CD4-positive, CD25-positive, alpha-beta regulatory T cell (primary cell): ENCODE results near the gene GRAMD4. TPM values are rescaled to one million over a fixed set of nuclear protein-coding genes. Genes with fewer than 3 reads are reported as not detected.

Experiments used
- ATAC-seq, 2 donors: fragments of 150-1000 bp; cut with Tn5 transposase; one replicate each; pipeline ENCODE4 v1.10.0; 2021; ENCODE audit warnings: low read depth in 2 of 2, moderate number of reproducible peaks in 2 of 2, moderate library complexity in 1 of 2
- DNase-seq, 3 donors: peaks; one replicate each; pipeline versions ENCODE4 v3.0.0 to v3.0.0-alpha.2; 2012 to 2022; ENCODE audit warnings: mixed read lengths in 1 of 3
- H3K27ac ChIP-seq: one replicate; pipeline ENCODE4 v1.7.0; 2013; ENCODE audit warnings: mild to moderate bottlenecking, low read length; ENCODE audit not compliant: insufficient read depth, poor library complexity, severe bottlenecking
- H3K27me3 ChIP-seq: one replicate; pipeline ENCODE4 v1.7.0; 2013; ENCODE audit warnings: low read length; ENCODE audit not compliant: control insufficient read depth, insufficient read depth
- H3K36me3 ChIP-seq: one replicate; pipeline ENCODE4 v1.7.0; 2013; ENCODE audit warnings: mild to moderate bottlenecking, low read length, moderate library complexity; ENCODE audit not compliant: control insufficient read depth, insufficient read depth
- H3K4me1 ChIP-seq: 2 replicates; pipeline ENCODE4 v1.7.0; 2013; ENCODE audit warnings: mild to moderate bottlenecking, low read length; ENCODE audit not compliant: insufficient read depth, control insufficient read depth, poor library complexity, severe bottlenecking
- H3K4me3 ChIP-seq: one replicate; pipeline ENCODE4 v1.7.0; 2013; ENCODE audit warnings: low read depth, mild to moderate bottlenecking, low read length, moderate library complexity
- H3K9me3 ChIP-seq, 2 experiments: 1 replicate in 1 of 2; 2 replicates in 1 of 2; pipeline ENCODE4 v1.7.0; 2013; ENCODE audit warnings: low read length in 2 of 2, mild to moderate bottlenecking in 1 of 2, moderate library complexity in 1 of 2; ENCODE audit not compliant: control insufficient read depth in 2 of 2
- H3K27ac Mint-ChIP-seq, 3 donors: one replicate each; pipeline ENCODE4 v1.8.0; 2020 to 2022; ENCODE audit warnings: mild to moderate bottlenecking in 3 of 3, mixed read lengths in 3 of 3, moderate library complexity in 2 of 3
- H3K27me3 Mint-ChIP-seq: one replicate; pipeline ENCODE4 v1.8.0; 2022; ENCODE audit warnings: mild to moderate bottlenecking, mixed read lengths
- H3K36me3 Mint-ChIP-seq: one replicate; pipeline ENCODE4 v1.8.0; 2020; ENCODE audit warnings: mixed read lengths
- H3K4me1 Mint-ChIP-seq, 4 donors: one replicate each; pipeline ENCODE4 v1.8.0; 2020 to 2022; ENCODE audit warnings: mixed read lengths in 4 of 4, mild to moderate bottlenecking in 1 of 4
- H3K4me3 Mint-ChIP-seq, 4 donors: one replicate each; pipeline ENCODE4 v1.8.0; 2020 to 2022; ENCODE audit warnings: mild to moderate bottlenecking in 4 of 4, mixed read lengths in 4 of 4, moderate library complexity in 3 of 4
- H3K9me3 Mint-ChIP-seq, 7 donors: one replicate each; pipeline ENCODE4 v1.8.0; 2020 to 2022; ENCODE audit warnings: mixed read lengths in 7 of 7, mild to moderate bottlenecking in 3 of 7, moderate library complexity in 2 of 7
- polyA plus RNA-seq, 4 donors: library from polyadenylated mRNA; unstranded; fragments of 300-500 nt; fragmentation: Illumina TruSeq; gene quantifications; one replicate each; pipeline ENCODE4 v1.2.3, GENCODE V29; 2021
- total RNA-seq: library from RNA; stranded (reverse); gene quantifications from one replicate; pipeline ENCODE4 v1.2.3, GENCODE V29; 2022

Gene GRAMD4
- total and polyA plus RNA-seq, 5 donors from 2014 or later = 7.0 to 43.6 (median 7.5) TPM

DNA sequence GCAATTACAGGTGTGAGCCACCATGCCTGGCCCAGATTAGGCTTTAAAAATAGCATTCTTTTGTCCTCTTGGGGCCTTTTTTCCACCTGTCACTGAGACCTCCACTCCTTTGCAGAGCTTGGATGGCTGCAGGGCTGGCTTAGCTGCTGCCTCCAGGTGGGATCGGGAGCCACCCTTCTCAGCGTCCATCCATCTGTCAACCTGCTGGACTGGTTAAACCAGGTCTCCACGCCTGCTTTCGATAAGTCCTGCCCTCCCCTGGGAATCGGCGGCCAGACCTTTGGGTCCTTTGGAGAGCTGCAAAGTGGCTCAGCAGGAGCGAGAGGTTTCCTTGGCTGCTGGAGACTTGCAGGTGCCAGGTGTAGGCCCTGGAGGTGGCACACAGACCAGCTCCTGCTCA is 23.4 kb upstream of the GRAMD4 start:
- H3K4me3 Mint-ChIP-seq = no peak overlapping the region
- H3K4me1 ChIP-seq = peaks cover 9% of the 10 kb centered on the region

DNA sequence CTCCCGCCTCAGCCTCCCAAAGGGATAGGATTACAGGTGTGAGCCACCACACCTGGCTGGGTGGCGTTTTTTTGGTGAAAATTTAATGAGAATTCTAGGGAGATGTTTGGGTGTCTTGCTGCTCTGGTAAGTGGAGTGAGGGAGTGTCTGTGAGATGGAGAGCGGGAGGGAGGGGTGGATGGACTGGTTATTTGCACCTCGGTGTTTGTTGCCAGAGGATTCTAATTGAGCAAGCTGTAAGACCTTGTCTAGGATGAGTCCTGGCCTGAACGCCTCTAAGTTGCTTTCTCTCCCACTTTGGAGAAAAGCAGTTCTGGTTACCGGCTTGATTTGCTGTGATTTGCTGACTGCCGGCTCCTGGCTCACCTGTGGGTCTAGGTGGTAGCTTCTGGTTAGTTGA is 22.0 kb upstream of the GRAMD4 start:
- DNase-seq (no peak), ATAC-seq (no peak)
- Mint-ChIP-seq H3K4me1 (peaks cover 0 to 13% (median 3%) of the 10 kb centered on the region in 4 donors), H3K27ac (no peak overlapping the region), H3K4me3 (no peak overlapping the region), H3K36me3 (no peaks in the 10 kb centered on the region), H3K9me3 (no peaks in the 10 kb centered on the region), H3K27me3 (no peaks in the 10 kb centered on the region)
- H3K27ac ChIP-seq = no peak overlapping the region
- H3K9me3 ChIP-seq = no peaks in the 10 kb centered on the region
- H3K4me3 ChIP-seq = no peak overlapping the region
- H3K36me3 ChIP-seq = no peaks in the 10 kb centered on the region
- no peaks in the 10 kb centered on the region for H3K27me3 ChIP-seq
- no peaks in the 10 kb centered on the region for H3K4me1 ChIP-seq

More for the DNA sequence above, 23.4 kb upstream of the GRAMD4 start:
- H3K4me1 Mint-ChIP-seq = peaks cover 6 to 25% (median 10%) of the 10 kb centered on the region in 4 donors
- H3K27ac Mint-ChIP-seq = no peak overlapping the region
- H3K9me3 Mint-ChIP-seq = no peaks in the 10 kb centered on the region
- Histone ChIP-seq H3K36me3 (no peaks in the 10 kb centered on the region), H3K27me3 (no peaks in the 10 kb centered on the region), H3K9me3 (no peaks in the 10 kb centered on the region), H3K4me3 (no peak overlapping the region), H3K27ac (no peak overlapping the region)
- H3K36me3 Mint-ChIP-seq = no peaks in the 10 kb centered on the region
- DNase-seq = no peak
- no peaks in the 10 kb centered on the region for H3K27me3 Mint-ChIP-seq
- ATAC-seq = no peak

DNA sequence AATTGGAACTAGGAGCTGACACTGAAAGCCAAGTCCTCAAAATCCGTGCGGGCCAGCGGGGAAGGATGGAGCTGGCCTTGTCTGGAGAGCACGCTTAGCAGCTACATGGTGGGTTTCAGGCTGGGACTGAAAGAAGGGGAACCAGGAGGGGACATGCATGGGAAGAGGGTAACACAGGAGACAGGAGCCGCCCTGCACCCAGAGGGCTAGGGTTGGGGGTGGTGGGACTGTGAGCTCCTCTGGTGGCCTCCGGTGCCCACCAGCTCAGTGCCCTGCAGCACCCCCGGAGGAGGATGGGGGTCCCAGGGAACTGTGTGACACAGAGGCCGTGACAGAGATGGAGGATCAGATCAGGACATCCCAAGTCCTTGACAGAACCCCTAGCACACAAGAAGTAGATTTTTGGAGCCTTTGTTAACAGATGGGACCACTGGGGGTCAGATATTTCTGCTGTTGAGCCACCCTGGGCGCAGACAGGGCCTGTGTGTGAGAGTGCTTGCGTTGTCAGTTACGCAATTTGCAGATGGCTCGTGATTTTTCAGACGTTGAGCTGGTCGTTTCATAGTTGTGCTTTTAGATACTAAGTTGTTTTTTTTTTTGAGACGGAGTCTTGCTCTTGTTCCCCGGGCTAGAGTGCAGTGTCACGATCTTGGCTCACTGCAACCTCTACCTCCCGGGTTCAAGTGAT is 21.3 kb upstream of the GRAMD4 start:
- Mint-ChIP-seq H3K36me3 (no peaks in the 10 kb centered on the region), H3K27ac (no peak overlapping the region), H3K27me3 (no peaks in the 10 kb centered on the region), H3K9me3 (no peaks in the 10 kb centered on the region), H3K4me1 (peaks cover 3 to 10% (median 5%) of the 10 kb centered on the region in 4 donors), H3K4me3 (no peak overlapping the region)
- DNase-seq = no peak
- no peak overlapping the region for H3K4me3 ChIP-seq
- no peaks in the 10 kb centered on the region for H3K9me3 ChIP-seq
- peaks cover 3% of the 10 kb centered on the region for H3K4me1 ChIP-seq
- H3K27me3 ChIP-seq = no peaks in the 10 kb centered on the region
- no peak overlapping the region for H3K27ac ChIP-seq
- H3K36me3 ChIP-seq = no peaks in the 10 kb centered on the region
- no peak for ATAC-seq

DNA sequence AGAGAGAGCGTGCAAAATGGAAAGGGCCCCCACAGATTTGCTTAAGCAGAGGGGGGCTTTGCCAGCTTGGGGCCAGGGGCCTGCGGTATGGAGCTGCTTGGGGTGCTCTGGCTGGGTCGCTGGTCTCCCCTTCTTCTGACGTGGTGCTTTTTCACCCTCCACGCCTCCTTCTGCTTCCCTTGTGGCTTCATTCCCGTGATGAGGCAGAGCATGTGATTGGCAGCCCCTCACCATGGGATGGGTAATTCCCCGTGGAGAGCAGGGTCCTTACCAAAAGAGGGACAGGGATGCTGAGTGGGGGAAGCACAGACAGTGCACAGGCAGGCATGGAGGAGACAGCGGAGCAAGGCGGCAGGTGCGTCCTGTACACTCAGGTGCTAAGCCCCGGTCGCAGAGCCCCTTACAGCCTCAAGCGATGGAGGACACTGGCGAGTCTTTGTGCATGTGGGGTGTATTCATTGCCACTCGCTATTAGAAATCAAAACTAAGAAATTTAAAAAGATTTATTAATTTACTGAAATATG is 19.9 kb upstream of the GRAMD4 start:
- H3K27me3 Mint-ChIP-seq = no peaks in the 10 kb centered on the region
- Histone ChIP-seq H3K4me3 (no peak overlapping the region), H3K27ac (no peak overlapping the region), H3K36me3 (no peaks in the 10 kb centered on the region), H3K9me3 (no peaks in the 10 kb centered on the region), H3K27me3 (no peaks in the 10 kb centered on the region), H3K4me1 (peaks cover 10% of the 10 kb centered on the region)
- peaks cover 9 to 16% (median 12%) of the 10 kb centered on the region in 4 donors for H3K4me1 Mint-ChIP-seq
- peaks cover 0 to 5% (median 0%) of the 10 kb centered on the region in 7 donors for H3K9me3 Mint-ChIP-seq
- no peak overlapping the region for H3K4me3 Mint-ChIP-seq
- DNase-seq = no peak
- no peaks in the 10 kb centered on the region for H3K36me3 Mint-ChIP-seq
- H3K27ac Mint-ChIP-seq = no peak overlapping the region
- no peak for ATAC-seq

DNA sequence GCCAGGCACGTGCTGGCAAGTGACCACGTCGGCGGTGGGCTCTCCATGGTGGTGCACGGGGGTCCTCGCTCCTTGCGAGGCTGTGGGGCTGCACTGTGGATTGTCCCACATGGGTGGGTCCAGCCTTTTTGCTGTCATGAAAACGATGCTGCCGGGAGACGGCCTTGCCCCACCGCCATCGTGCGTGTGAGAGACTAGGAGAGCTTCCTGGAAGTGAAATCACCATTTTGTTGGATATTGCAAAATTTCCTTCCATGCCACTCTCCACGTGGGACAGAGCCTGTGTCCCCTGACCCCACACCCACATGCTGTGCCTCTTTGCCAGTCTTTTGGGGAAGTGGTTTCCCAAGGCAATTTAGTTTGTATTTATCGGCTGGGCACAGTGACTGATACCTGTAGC is 18.2 kb upstream of the GRAMD4 start:
- DNase-seq = no peak
- ATAC-seq = no peak

DNA sequence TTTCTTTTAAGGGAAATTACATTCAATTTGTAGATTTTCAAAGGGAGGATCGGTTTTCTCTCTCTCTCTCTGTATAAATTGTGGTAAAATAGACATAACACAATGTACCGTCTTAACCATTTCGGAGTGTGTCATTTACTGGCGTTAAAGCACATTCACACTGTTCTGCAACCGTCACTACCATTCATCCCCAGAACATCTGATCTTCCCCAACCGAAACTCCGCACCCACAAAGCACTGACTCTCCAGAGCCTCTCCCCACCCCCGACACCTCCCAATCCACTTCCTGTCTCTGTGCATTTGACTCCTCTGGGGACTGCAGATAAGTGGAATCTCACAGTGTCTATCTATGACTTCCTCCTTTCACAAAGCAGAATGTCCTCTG is 15.9 kb upstream of the GRAMD4 start:
- Histone ChIP-seq H3K4me3 (peak overlapping the region; percentile 69), H3K9me3 (no peaks in the 10 kb centered on the region), H3K27ac (no peak overlapping the region), H3K4me1 (peaks cover 10% of the 10 kb centered on the region), H3K36me3 (no peaks in the 10 kb centered on the region), H3K27me3 (no peaks in the 10 kb centered on the region)
- peaks cover 0 to 5% (median 0%) of the 10 kb centered on the region in 7 donors for H3K9me3 Mint-ChIP-seq
- H3K36me3 Mint-ChIP-seq = no peaks in the 10 kb centered on the region
- peaks cover 9 to 17% (median 12%) of the 10 kb centered on the region in 4 donors for H3K4me1 Mint-ChIP-seq
- H3K27me3 Mint-ChIP-seq = no peaks in the 10 kb centered on the region
- H3K27ac Mint-ChIP-seq = peak overlapping the region; percentile 79 to 85 (median 83)
- peak overlapping the region; percentile 68 to 82 (median 77) for H3K4me3 Mint-ChIP-seq
- DNase-seq (peak in 1 of 3 donors; percentile 78), ATAC-seq (peak; percentile 50 to 52)

More for the DNA sequence above, 18.2 kb upstream of the GRAMD4 start:
- Mint-ChIP-seq H3K4me1 (peaks cover 9 to 17% (median 12%) of the 10 kb centered on the region in 4 donors), H3K27me3 (no peaks in the 10 kb centered on the region), H3K27ac (no peak overlapping the region), H3K9me3 (peaks cover 0 to 5% (median 0%) of the 10 kb centered on the region in 7 donors), H3K4me3 (no peak overlapping the region), H3K36me3 (no peaks in the 10 kb centered on the region)
- Histone ChIP-seq H3K9me3 (no peaks in the 10 kb centered on the region), H3K27ac (no peak overlapping the region), H3K4me1 (peaks cover 10% of the 10 kb centered on the region), H3K27me3 (no peaks in the 10 kb centered on the region), H3K36me3 (no peaks in the 10 kb centered on the region), H3K4me3 (no peak overlapping the region)

DNA sequence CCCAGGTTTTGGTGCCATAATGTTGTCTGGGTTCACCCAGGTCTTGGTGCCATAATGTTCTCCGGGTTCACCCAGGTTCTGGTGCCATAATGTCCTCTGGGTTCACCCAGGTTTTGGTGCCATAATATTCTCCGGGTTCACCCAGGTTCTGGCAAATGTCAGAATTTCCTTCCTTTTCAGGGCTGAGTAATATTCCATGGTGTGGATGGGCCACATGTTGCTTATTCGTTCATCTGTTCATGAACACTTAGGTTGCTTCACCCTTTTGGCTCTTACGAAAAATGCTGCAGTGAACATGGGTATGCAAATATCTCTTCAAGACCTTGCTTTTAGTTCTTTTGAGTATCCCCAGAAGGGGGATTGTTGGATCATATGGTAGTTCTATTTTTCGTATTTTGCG is 15.1 kb upstream of the GRAMD4 start:
- Histone ChIP-seq H3K27me3 (no peaks in the 10 kb centered on the region), H3K36me3 (no peaks in the 10 kb centered on the region), H3K27ac (no peak overlapping the region), H3K4me3 (no peak overlapping the region), H3K9me3 (no peaks in the 10 kb centered on the region), H3K4me1 (peaks cover 10% of the 10 kb centered on the region)
- DNase-seq = no peak
- H3K27ac Mint-ChIP-seq = no peak overlapping the region
- peaks cover 9 to 17% (median 12%) of the 10 kb centered on the region in 4 donors for H3K4me1 Mint-ChIP-seq
- H3K9me3 Mint-ChIP-seq = peaks cover 0 to 5% (median 0%) of the 10 kb centered on the region in 7 donors
- no peaks in the 10 kb centered on the region for H3K36me3 Mint-ChIP-seq
- no peak for ATAC-seq
- H3K27me3 Mint-ChIP-seq = no peaks in the 10 kb centered on the region
- H3K4me3 Mint-ChIP-seq = no peak overlapping the region

GRCh38 chr22:46606886-46607285 is 13.3 kb upstream of the GRAMD4 start:
- Histone ChIP-seq H3K9me3 (no peaks in the 10 kb centered on the region), H3K27ac (no peak overlapping the region), H3K4me3 (no peak overlapping the region), H3K4me1 (peaks cover 10% of the 10 kb centered on the region), H3K27me3 (no peaks in the 10 kb centered on the region), H3K36me3 (no peaks in the 10 kb centered on the region)
- H3K36me3 Mint-ChIP-seq = no peaks in the 10 kb centered on the region
- no peaks in the 10 kb centered on the region for H3K27me3 Mint-ChIP-seq
- peaks cover 9 to 20% (median 14%) of the 10 kb centered on the region in 4 donors for H3K4me1 Mint-ChIP-seq
- DNase-seq = no peak
- H3K9me3 Mint-ChIP-seq = peaks cover 0 to 5% (median 0%) of the 10 kb centered on the region in 7 donors
- H3K4me3 Mint-ChIP-seq = no peak overlapping the region
- ATAC-seq = no peak
- H3K27ac Mint-ChIP-seq = no peak overlapping the region
